A549 (cell line): ENCODE results near the gene TTC3. TPM values are rescaled to one million over a fixed set of nuclear protein-coding genes. Genes with fewer than 3 reads are reported as not detected.
A peak's percentile ranks its signal among the peaks of the same experiment; 100 is the strongest.
"Not testable (repeated sequence)": the region's sequence is repeated elsewhere in the genome, so short reads cannot be mapped to it uniquely, and the experiment has no call there.

Experiments
- ATAC-seq, 2 experiments: fragments of 200-7000 bp in 1 of 2; fragments of >200 bp in 1 of 2; cut with Nextera tagmentation in 1 of 2; cut with Tn5 transposase in 1 of 2; 3 replicates each; pipeline versions ENCODE4 v1.8.0 to v1.9.1; 2018 to 2020; ENCODE audit warnings: mild to moderate bottlenecking in 1 of 2, moderate library complexity in 1 of 2
- CTCF ChIA-PET: fragments of 300-600 bp; sonication (Branson Sonifier 250); formaldehyde crosslinking; extraction: SDS; loops from one replicate; lab custom pipeline; 2021; ENCODE audit warnings: antibody characterized with exemption, inconsistent platforms; lab: Yijun Ruan, JAX
- POLR2A ChIA-PET: fragments of 350-600 bp; formaldehyde crosslinking; extraction: SDS; loops from one replicate; lab custom pipeline; 2021; ENCODE audit warnings: antibody characterized with exemption, inconsistent platforms; lab: Yijun Ruan, JAX
- DNase-seq, 2 experiments: peaks; one replicate each; pipeline versions ENCODE4 v3.0.0 to v3.0.0-alpha.2; 2011 to 2016; ENCODE audit warnings: low read depth in 1 of 2, low spot score in 1 of 2
- FAIRE-seq: peaks from 2 replicates; lab custom pipeline; 2011; peaks lifted over from hg19 to GRCh38; lab: Jason Lieb, UNC
- H3K27ac ChIP-seq, 2 experiments: fragments of >200 bp; sonication (Bioruptor Twin); formaldehyde crosslinking; 3 replicates each; pipeline ENCODE4 v1.5.1; 2016 to 2017
- H3K4me1 ChIP-seq: fragments of >200 bp; sonication (Bioruptor Twin); formaldehyde crosslinking; 3 replicates; pipeline ENCODE4 v1.6.1; 2016
- H3K4me2 ChIP-seq: fragments of >200 bp; sonication (Bioruptor Twin); formaldehyde crosslinking; 3 replicates; pipeline ENCODE4 v1.6.1; 2016
- H3K4me3 ChIP-seq: fragments of >200 bp; sonication (Bioruptor Twin); formaldehyde crosslinking; 3 replicates; pipeline ENCODE4 v1.5.1; 2016
- H3K9me3 ChIP-seq: fragments of >200 bp; sonication (Bioruptor Twin); formaldehyde crosslinking; 3 replicates; pipeline ENCODE4 v1.6.1; 2016
- BCL3 ChIP-seq: fragments of >200 bp; sonication (Bioruptor Twin); formaldehyde crosslinking; IDR thresholded peaks from 3 replicates; pipeline ENCODE4 v1.6.1; 2016
- CEBPB ChIP-seq, 2 experiments: fragments of >200 bp in 1 of 2; sonication (Bioruptor Twin) in 1 of 2; formaldehyde crosslinking in 1 of 2; IDR thresholded peaks; 2 replicates each; pipeline ENCODE4 v1.6.1; 2012 to 2016
- ELK1 ChIP-seq: fragments of 150-350 bp; IDR thresholded peaks from 2 replicates; pipeline ENCODE4 v1.6.1; 2014; ENCODE audit warnings: low read depth, mild to moderate bottlenecking, low read length
- JUNB ChIP-seq: fragments of >200 bp; sonication (Bioruptor Twin); formaldehyde crosslinking; IDR thresholded peaks from 2 replicates; pipeline ENCODE4 v1.6.1; 2016
- MAFK ChIP-seq: fragments of 450-650 bp; IDR thresholded peaks from 2 replicates; pipeline ENCODE4 v1.6.1; 2014; ENCODE audit not compliant: partially characterized antibody
- NR3C1 ChIP-seq: fragments of >200 bp; sonication (Bioruptor Twin); formaldehyde crosslinking; IDR thresholded peaks from 3 replicates; pipeline ENCODE4 v1.6.1; 2017
- POLR2A ChIP-seq: IDR thresholded peaks from 2 replicates; pipeline ENCODE4 v1.6.1; 2012; ENCODE audit warnings: mild to moderate bottlenecking, low read length
- RNF2 ChIP-seq: fragments of 200-600 bp; sonication (generic); IDR thresholded peaks from 2 replicates; pipeline ENCODE4 v1.6.1; 2016; ENCODE audit warnings: low read depth, mild to moderate bottlenecking, antibody characterized with exemption, moderate library complexity, borderline replicate concordance
- ZNF302 ChIP-seq: fragments of 250-450 bp; sonication (Bioruptor Pico); IDR thresholded peaks from 2 replicates; pipeline ENCODE4 v1.9.0; 2021; ENCODE audit warnings: inconsistent platforms, mild to moderate bottlenecking, moderate library complexity
- WGBS: methylation state at CpG from one replicate; pipeline ENCODE4 v1.1.6; 2017; ENCODE audit errors: missing lambda C conversion rate; 5-methylcytosine and 5-hydroxymethylcytosine counted together
- polyA plus RNA-seq, 4 experiments: library from polyadenylated mRNA; depleted of rRNA in 3 of 4; stranded (reverse); fragments of >200 nt; fragmentation: RNase III in 1 of 4; extraction: RNeasy Plus Mini Kit Qiagen cat#74134 plus additional on column Dnase treatment in 1 of 4; gene quantifications; 2 replicates in 3 of 4; 3 replicates in 1 of 4; pipeline ENCODE4 v1.2.3, GENCODE V29; 2011 to 2017
- TF ChIP-seq, protein P1 (sequence below): fragments of 200-600 bp; sonication (generic); IDR thresholded peaks from 2 replicates; pipeline ENCODE4 v1.6.1; 2016; ENCODE audit warnings: antibody characterized with exemption, mild to moderate bottlenecking, moderate library complexity

TTC3 gene
- polyA plus RNA-seq, 2 of the 4 experiments (the other 2 are of a cell fraction) = 34.2 to 62.2 TPM

DNA sequence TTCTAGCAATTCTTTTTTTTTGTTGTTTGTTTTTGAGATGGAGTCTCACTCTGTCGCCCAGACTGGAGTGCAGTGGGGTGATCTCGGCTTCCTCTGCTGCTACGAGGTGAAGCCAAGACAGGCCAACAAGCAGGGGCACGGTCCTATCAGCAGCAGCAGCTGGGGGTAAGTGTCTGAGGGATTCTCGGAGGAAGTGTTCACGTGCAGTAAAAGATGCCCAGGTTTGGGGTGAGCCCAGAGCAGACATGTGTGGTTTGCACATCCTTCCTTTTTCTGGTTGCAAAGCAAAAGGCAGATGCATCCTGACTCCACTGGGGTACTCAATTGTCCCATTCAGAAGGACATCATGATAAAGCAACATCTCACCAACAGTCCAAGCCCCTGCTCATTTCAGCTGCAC lies 27.9 kb upstream of the TTC3 start:
- Histone ChIP-seq H3K9me3 (no peaks in the 10 kb centered on the region), H3K4me1 (peaks cover 8% of the 10 kb centered on the region), H3K4me3 (no peak overlapping the region), H3K4me2 (no peak overlapping the region), H3K27ac (no peak overlapping the region)
- 86% methylated on average over 5 of the region's 6 CpGs for WGBS
- TF ChIP-seq ZNF302 (CRISPR knock-in tag) (no peak), BCL3 (no peak), NR3C1 (no peak), RNF2 (no peak), POLR2A (no peak), JUNB (no peak), CEBPB (IDR thresholded peaks at IDR 0.05) (no peak)
- TF ChIP-seq, protein P1, sequence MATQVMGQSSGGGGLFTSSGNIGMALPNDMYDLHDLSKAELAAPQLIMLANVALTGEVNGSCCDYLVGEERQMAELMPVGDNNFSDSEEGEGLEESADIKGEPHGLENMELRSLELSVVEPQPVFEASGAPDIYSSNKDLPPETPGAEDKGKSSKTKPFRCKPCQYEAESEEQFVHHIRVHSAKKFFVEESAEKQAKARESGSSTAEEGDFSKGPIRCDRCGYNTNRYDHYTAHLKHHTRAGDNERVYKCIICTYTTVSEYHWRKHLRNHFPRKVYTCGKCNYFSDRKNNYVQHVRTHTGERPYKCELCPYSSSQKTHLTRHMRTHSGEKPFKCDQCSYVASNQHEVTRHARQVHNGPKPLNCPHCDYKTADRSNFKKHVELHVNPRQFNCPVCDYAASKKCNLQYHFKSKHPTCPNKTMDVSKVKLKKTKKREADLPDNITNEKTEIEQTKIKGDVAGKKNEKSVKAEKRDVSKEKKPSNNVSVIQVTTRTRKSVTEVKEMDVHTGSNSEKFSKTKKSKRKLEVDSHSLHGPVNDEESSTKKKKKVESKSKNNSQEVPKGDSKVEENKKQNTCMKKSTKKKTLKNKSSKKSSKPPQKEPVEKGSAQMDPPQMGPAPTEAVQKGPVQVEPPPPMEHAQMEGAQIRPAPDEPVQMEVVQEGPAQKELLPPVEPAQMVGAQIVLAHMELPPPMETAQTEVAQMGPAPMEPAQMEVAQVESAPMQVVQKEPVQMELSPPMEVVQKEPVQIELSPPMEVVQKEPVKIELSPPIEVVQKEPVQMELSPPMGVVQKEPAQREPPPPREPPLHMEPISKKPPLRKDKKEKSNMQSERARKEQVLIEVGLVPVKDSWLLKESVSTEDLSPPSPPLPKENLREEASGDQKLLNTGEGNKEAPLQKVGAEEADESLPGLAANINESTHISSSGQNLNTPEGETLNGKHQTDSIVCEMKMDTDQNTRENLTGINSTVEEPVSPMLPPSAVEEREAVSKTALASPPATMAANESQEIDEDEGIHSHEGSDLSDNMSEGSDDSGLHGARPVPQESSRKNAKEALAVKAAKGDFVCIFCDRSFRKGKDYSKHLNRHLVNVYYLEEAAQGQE = no peak
- CTCF ChIA-PET = interaction anchor here (2.1 kb wide), 1 partner anchor 55 kb away, joined by 9 read pairs; no protein-coding TSS in a partner anchor
- POLR2A ChIA-PET = no interaction called here
- no peak for ATAC-seq
- no peak for DNase-seq
- FAIRE-seq = no peak

GRCh38 chr21:37045556-37045955 lies 27.5 kb upstream of the TTC3 start:
- no peak for FAIRE-seq
- DNase-seq = no peak
- H3K27ac ChIP-seq = no peak overlapping the region
- ATAC-seq = no peak
- TF ChIP-seq BCL3 = no peak
- H3K4me3 ChIP-seq = no peak overlapping the region
- ChIA-PET CTCF (interaction anchor here (1.2 to 2.1 kb wide), 2 partner anchors 56 to 68 kb away, joined by 3 to 9 read pairs; no protein-coding TSS in a partner anchor), POLR2A (no interaction called here)
- H3K9me3 ChIP-seq = no peaks in the 10 kb centered on the region
- no peak overlapping the region for H3K4me2 ChIP-seq
- H3K4me1 ChIP-seq = peaks cover 8% of the 10 kb centered on the region
- WGBS = 80% methylated on average over 6 of the region's 6 CpGs

- CTCF ChIA-PET = interaction anchor here (1.8 to 2.1 kb wide), 2 partner anchors 36 to 57 kb away, joined by 8 to 9 read pairs; no protein-coding TSS in a partner anchor
- Histone ChIP-seq H3K4me1 (peaks cover 8% of the 10 kb centered on the region), H3K9me3 (no peaks in the 10 kb centered on the region), H3K4me2 (peak overlapping the region; percentile 42; the same call in 2 of the 3 replicates), H3K27ac (peak overlapping the region; percentile 44 to 74; a peak in 4 of 6 replicates), H3K4me3 (no peak overlapping the region)
- ATAC-seq (no peak), DNase-seq (peak in 1 of 2 experiments; percentile 10), FAIRE-seq (no peak)
- no peak for TF ChIP-seq ELK1
- peak; percentile 11 for TF ChIP-seq MAFK
- POLR2A ChIA-PET = no interaction called here
- 81% methylated on average over 3 of the region's 4 CpGs for WGBS
Observed at GRCh38 chr21:37047079-37047478, 26.0 kb upstream of the TTC3 start.

GRCh38 chr21:37049741-37050140 lies 23.3 kb upstream of the TTC3 start:
- H3K4me3 ChIP-seq, H3K4me1 ChIP-seq, H3K9me3 ChIP-seq, H3K27ac ChIP-seq, CTCF ChIA-PET, ATAC-seq, H3K4me2 ChIP-seq, FAIRE-seq, POLR2A ChIA-PET, DNase-seq: not testable (repeated sequence)
- WGBS = 64% methylated on average over 3 of the region's 3 CpGs
